WTC11 (cell line): Measurements from ENCODE around the gene RABGGTA. TPM values are rescaled to one million over a fixed set of nuclear protein-coding genes. Genes with fewer than 3 reads are reported as not detected.

Experiments used
- ATAC-seq: fragments of 200-7000 bp; cut with Tn5 transposase; 2 replicates; pipeline ENCODE4 v1.10.0; 2021; ENCODE audit warnings: mild to moderate bottlenecking, moderate library complexity
- CTCF ChIA-PET: fragments of 300-600 bp; sonication (Branson Sonifier 250); formaldehyde crosslinking; loops from one replicate; lab custom pipeline; 2021; ENCODE audit warnings: antibody characterized with exemption; lab: Charles Lee
- POLR2A ChIA-PET: fragments of 350-600 bp; sonication (Branson Sonifier 250); formaldehyde crosslinking; loops from one replicate; lab custom pipeline; 2021; ENCODE audit warnings: antibody characterized with exemption; lab: Charles Lee
- DNase-seq: peaks from one replicate; pipeline ENCODE4 v3.0.0; 2021; ENCODE audit warnings: low spot score
- H3K27ac Mint-ChIP-seq: 2 replicates; pipeline ENCODE4 v1.8.0; 2021; ENCODE audit warnings: mixed read lengths
- H3K27me3 Mint-ChIP-seq: 2 replicates; pipeline ENCODE4 v1.8.0; 2021; ENCODE audit warnings: low read depth, mild to moderate bottlenecking, moderate library complexity, mixed read lengths
- H3K36me3 Mint-ChIP-seq: 2 replicates; pipeline ENCODE4 v1.8.0; 2021; ENCODE audit warnings: mixed read lengths
- H3K4me1 Mint-ChIP-seq: 2 replicates; pipeline ENCODE4 v1.8.0; 2022; ENCODE audit warnings: mixed read lengths
- H3K4me3 Mint-ChIP-seq: 2 replicates; pipeline ENCODE4 v1.8.0; 2021; ENCODE audit warnings: mild to moderate bottlenecking, moderate library complexity, mixed read lengths
- H3K9me3 Mint-ChIP-seq: 2 replicates; pipeline ENCODE4 v1.8.0; 2021; ENCODE audit warnings: mixed read lengths
- ATF1 ChIP-seq: sonication (generic); formaldehyde crosslinking; IDR thresholded peaks from 2 replicates; pipeline ENCODE4 v1.8.1; 2023; ENCODE audit warnings: mild to moderate bottlenecking, moderate library complexity, missing genetic modification reagents
- ATF6 ChIP-seq: sonication (generic); formaldehyde crosslinking; IDR thresholded peaks from 2 replicates; pipeline ENCODE4 v1.8.1; 2023; ENCODE audit warnings: mild to moderate bottlenecking, missing genetic modification reagents
- CREM ChIP-seq: sonication (generic); formaldehyde crosslinking; IDR thresholded peaks from 2 replicates; pipeline ENCODE4 v1.8.1; 2022; ENCODE audit warnings: mild to moderate bottlenecking, missing genetic modification reagents, moderate library complexity
- ESRRA ChIP-seq: sonication (generic); formaldehyde crosslinking; IDR thresholded peaks from 2 replicates; pipeline ENCODE4 v1.8.1; 2022; ENCODE audit warnings: mild to moderate bottlenecking, missing genetic modification reagents, borderline replicate concordance
- FOXK1 ChIP-seq: sonication (generic); formaldehyde crosslinking; IDR thresholded peaks from 2 replicates; pipeline ENCODE4 v1.8.0; 2022; ENCODE audit warnings: mild to moderate bottlenecking, moderate library complexity, missing genetic modification reagents
- FOXP1 ChIP-seq: sonication (generic); formaldehyde crosslinking; IDR thresholded peaks from 2 replicates; pipeline ENCODE4 v1.8.0; 2022; ENCODE audit warnings: missing genetic modification reagents, mild to moderate bottlenecking, moderate library complexity, borderline replicate concordance
- IRF1 ChIP-seq: sonication (generic); formaldehyde crosslinking; IDR thresholded peaks from 2 replicates; pipeline ENCODE4 v1.8.0; 2023; ENCODE audit warnings: missing genetic modification reagents
- MXD4 ChIP-seq: fragments of 250-450 bp; sonication (Bioruptor Pico); IDR thresholded peaks from 2 replicates; pipeline ENCODE4 v1.8.0; 2021; ENCODE audit warnings: mild to moderate bottlenecking, moderate library complexity, borderline replicate concordance
- NFE2L1 ChIP-seq: sonication (generic); formaldehyde crosslinking; IDR thresholded peaks from 2 replicates; pipeline ENCODE4 v1.8.1; 2023; ENCODE audit warnings: missing genetic modification reagents
- OVOL2 ChIP-seq: fragments of 250-450 bp; sonication (Bioruptor Pico); IDR thresholded peaks from 2 replicates; pipeline ENCODE4 v1.9.0; 2021; ENCODE audit warnings: mild to moderate bottlenecking, borderline replicate concordance
- SOX15 ChIP-seq: fragments of 250-450 bp; sonication (Bioruptor Pico); IDR thresholded peaks from 2 replicates; pipeline ENCODE4 v1.9.0; 2021; ENCODE audit warnings: mild to moderate bottlenecking
- SP1 ChIP-seq: sonication (generic); formaldehyde crosslinking; conservative IDR thresholded peaks from 2 replicates; pipeline ENCODE4 v1.8.1; 2022; ENCODE audit warnings: missing genetic modification reagents
- TEAD1 ChIP-seq: sonication (generic); formaldehyde crosslinking; IDR thresholded peaks from 2 replicates; pipeline ENCODE4 v1.8.0; 2022; ENCODE audit warnings: mild to moderate bottlenecking, missing genetic modification reagents
- ZBTB43 ChIP-seq: sonication (generic); formaldehyde crosslinking; IDR thresholded peaks from 2 replicates; pipeline ENCODE4 v1.8.1; 2023; ENCODE audit warnings: mild to moderate bottlenecking, missing genetic modification reagents
- ZNF232 ChIP-seq: sonication (generic); formaldehyde crosslinking; IDR thresholded peaks from 2 replicates; pipeline ENCODE4 v1.8.0; 2022; ENCODE audit warnings: mild to moderate bottlenecking, missing genetic modification reagents
- ZNF532 ChIP-seq: fragments of 250-450 bp; sonication (Bioruptor Pico); IDR thresholded peaks from 2 replicates; pipeline ENCODE4 v1.9.0; 2021; ENCODE audit warnings: mild to moderate bottlenecking, borderline replicate concordance
- total RNA-seq: library from RNA; stranded (reverse); gene quantifications from 3 replicates; pipeline ENCODE4 v1.2.3, GENCODE V29; 2021
- TF ChIP-seq, protein P1 (sequence below): sonication (generic); formaldehyde crosslinking; IDR thresholded peaks from 2 replicates; pipeline ENCODE4 v1.8.0; 2022; ENCODE audit warnings: missing genetic modification reagents
- TF ChIP-seq, protein P2 (sequence below): sonication (generic); formaldehyde crosslinking; IDR thresholded peaks from 2 replicates; pipeline ENCODE4 v1.8.1; 2022; ENCODE audit warnings: low read depth, mild to moderate bottlenecking, moderate library complexity, missing genetic modification reagents, borderline replicate concordance
- TF ChIP-seq, protein P3 (sequence below): fragments of 250-450 bp; sonication (Bioruptor Pico); IDR thresholded peaks from 2 replicates; pipeline ENCODE4 v1.9.0; 2021; ENCODE audit warnings: mild to moderate bottlenecking

The RABGGTA gene
- total RNA-seq, 1 experiment from 2014 or later = 27.1 TPM

DNA sequence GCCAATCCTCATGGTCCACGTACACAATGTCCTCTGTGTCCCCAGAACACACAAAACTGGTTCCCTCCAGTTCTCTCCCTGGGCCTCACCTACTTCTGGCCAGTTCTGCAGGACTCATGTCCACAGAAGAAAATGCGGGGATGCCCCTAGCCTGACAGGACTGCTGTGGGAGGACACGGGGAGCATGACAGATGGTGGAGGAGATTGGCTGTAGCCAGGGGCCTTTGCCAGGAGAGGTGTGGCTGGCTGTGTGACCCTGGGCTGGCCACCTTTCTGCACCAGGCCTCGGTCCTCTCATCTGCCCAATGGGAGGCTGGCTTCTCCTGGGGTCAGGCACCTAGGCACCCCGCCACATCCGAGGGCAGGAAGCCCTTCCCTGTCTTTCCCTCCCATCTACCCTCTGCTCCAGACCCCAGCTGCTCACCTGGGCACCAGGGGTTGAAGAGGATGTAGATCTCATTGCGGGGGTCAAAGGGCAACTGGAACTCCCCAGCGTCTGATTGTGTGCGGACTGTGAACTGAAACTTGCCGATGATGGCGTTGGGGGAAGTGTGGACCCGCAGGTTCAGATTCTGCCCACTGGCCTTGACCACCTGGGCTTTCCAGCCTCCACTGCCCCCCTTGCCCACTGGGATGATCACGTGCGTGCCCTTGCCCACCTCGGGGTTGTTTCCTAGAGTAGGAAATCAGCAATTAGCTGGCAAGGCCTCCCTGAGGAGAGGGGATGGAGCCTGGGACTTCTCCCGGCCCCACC lies 11.2 kb downstream of the RABGGTA start (continued):
- TF ChIP-seq ZBTB43 (no peak), OVOL2 (no peak)
- TF ChIP-seq, protein P1, sequence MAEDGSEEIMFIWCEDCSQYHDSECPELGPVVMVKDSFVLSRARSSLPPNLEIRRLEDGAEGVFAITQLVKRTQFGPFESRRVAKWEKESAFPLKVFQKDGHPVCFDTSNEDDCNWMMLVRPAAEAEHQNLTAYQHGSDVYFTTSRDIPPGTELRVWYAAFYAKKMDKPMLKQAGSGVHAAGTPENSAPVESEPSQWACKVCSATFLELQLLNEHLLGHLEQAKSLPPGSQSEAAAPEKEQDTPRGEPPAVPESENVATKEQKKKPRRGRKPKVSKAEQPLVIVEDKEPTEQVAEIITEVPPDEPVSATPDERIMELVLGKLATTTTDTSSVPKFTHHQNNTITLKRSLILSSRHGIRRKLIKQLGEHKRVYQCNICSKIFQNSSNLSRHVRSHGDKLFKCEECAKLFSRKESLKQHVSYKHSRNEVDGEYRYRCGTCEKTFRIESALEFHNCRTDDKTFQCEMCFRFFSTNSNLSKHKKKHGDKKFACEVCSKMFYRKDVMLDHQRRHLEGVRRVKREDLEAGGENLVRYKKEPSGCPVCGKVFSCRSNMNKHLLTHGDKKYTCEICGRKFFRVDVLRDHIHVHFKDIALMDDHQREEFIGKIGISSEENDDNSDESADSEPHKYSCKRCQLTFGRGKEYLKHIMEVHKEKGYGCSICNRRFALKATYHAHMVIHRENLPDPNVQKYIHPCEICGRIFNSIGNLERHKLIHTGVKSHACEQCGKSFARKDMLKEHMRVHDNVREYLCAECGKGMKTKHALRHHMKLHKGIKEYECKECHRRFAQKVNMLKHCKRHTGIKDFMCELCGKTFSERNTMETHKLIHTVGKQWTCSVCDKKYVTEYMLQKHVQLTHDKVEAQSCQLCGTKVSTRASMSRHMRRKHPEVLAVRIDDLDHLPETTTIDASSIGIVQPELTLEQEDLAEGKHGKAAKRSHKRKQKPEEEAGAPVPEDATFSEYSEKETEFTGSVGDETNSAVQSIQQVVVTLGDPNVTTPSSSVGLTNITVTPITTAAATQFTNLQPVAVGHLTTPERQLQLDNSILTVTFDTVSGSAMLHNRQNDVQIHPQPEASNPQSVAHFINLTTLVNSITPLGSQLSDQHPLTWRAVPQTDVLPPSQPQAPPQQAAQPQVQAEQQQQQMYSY (CRISPR knock-in tag) = no peak

- H3K36me3 Mint-ChIP-seq = no peaks in the 10 kb centered on the region
- H3K4me3 Mint-ChIP-seq = no peak overlapping the region
- POLR2A ChIA-PET = no interaction called here
- ATAC-seq (no peak), DNase-seq (no peak)
- H3K27ac Mint-ChIP-seq = no peak overlapping the region; the same call in 1 of the 2 replicates
- no peaks in the 10 kb centered on the region for H3K9me3 Mint-ChIP-seq
- no peaks in the 10 kb centered on the region for H3K4me1 Mint-ChIP-seq
- no peaks in the 10 kb centered on the region; the same call in 1 of the 2 replicates for H3K27me3 Mint-ChIP-seq
- TF ChIP-seq, protein P2, sequence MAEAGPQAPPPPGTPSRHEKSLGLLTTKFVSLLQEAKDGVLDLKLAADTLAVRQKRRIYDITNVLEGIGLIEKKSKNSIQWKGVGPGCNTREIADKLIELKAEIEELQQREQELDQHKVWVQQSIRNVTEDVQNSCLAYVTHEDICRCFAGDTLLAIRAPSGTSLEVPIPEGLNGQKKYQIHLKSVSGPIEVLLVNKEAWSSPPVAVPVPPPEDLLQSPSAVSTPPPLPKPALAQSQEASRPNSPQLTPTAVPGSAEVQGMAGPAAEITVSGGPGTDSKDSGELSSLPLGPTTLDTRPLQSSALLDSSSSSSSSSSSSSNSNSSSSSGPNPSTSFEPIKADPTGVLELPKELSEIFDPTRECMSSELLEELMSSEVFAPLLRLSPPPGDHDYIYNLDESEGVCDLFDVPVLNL = no peak
- TF ChIP-seq IRF1 (CRISPR knock-in tag) = no peak
- TF ChIP-seq FOXK1 (CRISPR knock-in tag) = no peak
- no peak for TF ChIP-seq CREM
- TF ChIP-seq, protein P3, sequence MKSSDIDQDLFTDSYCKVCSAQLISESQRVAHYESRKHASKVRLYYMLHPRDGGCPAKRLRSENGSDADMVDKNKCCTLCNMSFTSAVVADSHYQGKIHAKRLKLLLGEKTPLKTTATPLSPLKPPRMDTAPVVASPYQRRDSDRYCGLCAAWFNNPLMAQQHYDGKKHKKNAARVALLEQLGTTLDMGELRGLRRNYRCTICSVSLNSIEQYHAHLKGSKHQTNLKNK (CRISPR knock-in tag) = no peak
- no peak for TF ChIP-seq ZNF232 (CRISPR knock-in tag)
- TF ChIP-seq ZNF532 (CRISPR knock-in tag) = no peak
- no peak for TF ChIP-seq SP1 (CRISPR knock-in tag)
- no peak for TF ChIP-seq TEAD1 (CRISPR knock-in tag)
- no peak for TF ChIP-seq SOX15 (CRISPR knock-in tag)
- TF ChIP-seq MXD4 = no peak
- no peak for TF ChIP-seq ATF6
- no peak for TF ChIP-seq FOXP1
- no peak for TF ChIP-seq NFE2L1
- TF ChIP-seq ESRRA (CRISPR knock-in tag) = no peak
- no peak for TF ChIP-seq ATF1 (CRISPR knock-in tag)
- CTCF ChIA-PET = interaction anchor here (1.6 kb wide), 1 partner anchor 17 kb away, joined by 5 read pairs; the partner anchor contains the start of gene TINF2
Observed at GRCh38 chr14:24259282-24260025, 11.9 kb downstream of the RABGGTA start.
